GM12864 (cell line): ENCODE data around the gene SPATS2.

ENCODE experiments used
- DNase-seq: peaks from one replicate; pipeline ENCODE4 v3.0.0-alpha.2; 2011; ENCODE audit warnings: low read depth
- H3K4me3 ChIP-seq: 2 replicates; pipeline ENCODE4 v1.5.1; 2011; ENCODE audit warnings: mild to moderate bottlenecking, low read depth, low read length, control low read depth
- TF ChIP-seq, protein P1 (sequence below): IDR thresholded peaks from 2 replicates; pipeline ENCODE4 v1.5.1; 2011; ENCODE audit warnings: low read depth, mild to moderate bottlenecking, moderate library complexity, low read length, control low read depth, inconsistent platforms; ENCODE audit errors: missing control alignments

Gene SPATS2

DNA sequence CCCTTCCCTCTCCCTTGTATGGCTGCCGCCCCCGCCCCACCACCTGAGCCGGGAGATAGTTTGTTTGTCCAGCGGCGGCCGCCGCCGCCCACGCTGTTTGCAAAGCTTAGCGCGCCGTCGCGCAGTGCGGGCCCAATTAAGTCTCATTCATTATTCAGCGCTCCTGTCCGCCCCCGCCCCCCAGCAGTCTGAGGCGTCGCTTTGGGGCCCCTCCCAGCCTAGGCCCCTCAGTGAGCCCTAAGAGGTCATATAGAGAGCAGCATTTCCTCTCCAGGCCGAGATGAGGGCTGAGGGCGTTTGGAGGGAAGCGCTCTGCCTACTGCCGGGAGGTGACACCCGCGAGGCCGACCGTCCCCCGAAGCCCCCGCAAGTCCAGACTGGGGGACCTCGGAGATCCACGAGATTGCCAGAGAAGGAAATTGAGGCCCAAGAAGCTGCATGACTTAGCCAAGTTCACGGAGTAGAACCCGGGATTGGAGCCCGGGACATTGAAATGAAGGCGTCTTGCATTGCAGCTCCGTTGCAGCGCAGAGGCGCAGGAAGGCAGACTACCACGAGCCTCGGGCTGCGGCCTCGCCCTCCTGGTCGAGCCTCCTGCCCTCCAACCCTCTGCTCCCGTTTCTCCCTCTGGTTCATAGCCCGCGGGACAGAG lies 20.5 kb upstream of the SPATS2 start, which contains the start of gene DNAJC22:
TSS of gene DNAJC22 (plus strand) at position 230 of the 652 bp plus-strand sequence. CDS start 1,985 bp downstream, outside the sequence.
- TF ChIP-seq, protein P1, sequence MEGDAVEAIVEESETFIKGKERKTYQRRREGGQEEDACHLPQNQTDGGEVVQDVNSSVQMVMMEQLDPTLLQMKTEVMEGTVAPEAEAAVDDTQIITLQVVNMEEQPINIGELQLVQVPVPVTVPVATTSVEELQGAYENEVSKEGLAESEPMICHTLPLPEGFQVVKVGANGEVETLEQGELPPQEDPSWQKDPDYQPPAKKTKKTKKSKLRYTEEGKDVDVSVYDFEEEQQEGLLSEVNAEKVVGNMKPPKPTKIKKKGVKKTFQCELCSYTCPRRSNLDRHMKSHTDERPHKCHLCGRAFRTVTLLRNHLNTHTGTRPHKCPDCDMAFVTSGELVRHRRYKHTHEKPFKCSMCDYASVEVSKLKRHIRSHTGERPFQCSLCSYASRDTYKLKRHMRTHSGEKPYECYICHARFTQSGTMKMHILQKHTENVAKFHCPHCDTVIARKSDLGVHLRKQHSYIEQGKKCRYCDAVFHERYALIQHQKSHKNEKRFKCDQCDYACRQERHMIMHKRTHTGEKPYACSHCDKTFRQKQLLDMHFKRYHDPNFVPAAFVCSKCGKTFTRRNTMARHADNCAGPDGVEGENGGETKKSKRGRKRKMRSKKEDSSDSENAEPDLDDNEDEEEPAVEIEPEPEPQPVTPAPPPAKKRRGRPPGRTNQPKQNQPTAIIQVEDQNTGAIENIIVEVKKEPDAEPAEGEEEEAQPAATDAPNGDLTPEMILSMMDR, result no peak
- H3K4me3 ChIP-seq, result peak within 1 kb of the TSS; percentile 32
- DNase-seq, result no peak

DNA sequence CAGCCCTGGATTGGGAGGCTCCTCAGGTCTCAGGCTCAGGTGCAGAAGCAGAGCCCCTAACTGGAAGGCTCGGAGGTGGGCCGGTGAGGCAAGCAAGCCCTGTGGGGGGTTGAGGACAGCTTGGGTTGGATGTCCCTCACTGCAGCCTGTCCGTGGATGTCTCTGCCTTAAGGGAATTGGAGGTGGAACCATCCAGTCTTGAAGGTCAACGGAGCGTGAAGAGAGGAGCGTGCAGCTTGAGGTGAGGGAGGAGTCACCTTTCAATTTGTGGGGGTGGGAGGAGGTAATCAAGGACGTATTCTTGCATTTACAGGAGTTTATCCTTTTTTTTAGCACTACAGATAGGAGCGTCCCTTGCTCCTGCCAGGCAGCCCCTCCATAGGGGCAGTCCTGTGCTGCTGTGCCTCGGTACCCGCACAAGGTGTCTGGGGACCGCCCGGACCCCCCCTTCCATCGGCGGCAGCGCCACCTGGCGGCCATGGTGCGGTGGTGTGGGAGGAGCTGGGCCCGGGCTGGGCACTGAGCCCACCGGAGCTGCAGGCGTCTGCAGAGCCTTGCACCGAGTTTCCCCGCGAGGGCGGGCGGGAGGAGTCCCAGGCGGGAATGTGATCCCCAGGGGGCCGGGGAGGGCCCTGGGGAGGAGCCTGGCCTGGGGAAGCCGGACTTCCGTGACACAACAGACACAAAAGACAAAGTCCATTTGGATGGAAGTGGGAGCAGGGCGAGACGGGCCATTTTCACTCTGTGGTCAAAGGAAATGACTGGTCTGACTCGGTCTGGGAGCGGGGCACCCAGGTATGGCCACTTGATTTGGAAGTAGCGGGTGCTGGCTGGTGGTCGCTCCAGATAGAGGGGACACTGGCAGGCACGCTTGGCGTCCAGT lies 19.7 kb upstream of the SPATS2 start:
- DNase-seq, result no peak
- peak overlapping the region; percentile 11 for H3K4me3 ChIP-seq
- TF ChIP-seq, protein P1, result peak; percentile 92

DNA sequence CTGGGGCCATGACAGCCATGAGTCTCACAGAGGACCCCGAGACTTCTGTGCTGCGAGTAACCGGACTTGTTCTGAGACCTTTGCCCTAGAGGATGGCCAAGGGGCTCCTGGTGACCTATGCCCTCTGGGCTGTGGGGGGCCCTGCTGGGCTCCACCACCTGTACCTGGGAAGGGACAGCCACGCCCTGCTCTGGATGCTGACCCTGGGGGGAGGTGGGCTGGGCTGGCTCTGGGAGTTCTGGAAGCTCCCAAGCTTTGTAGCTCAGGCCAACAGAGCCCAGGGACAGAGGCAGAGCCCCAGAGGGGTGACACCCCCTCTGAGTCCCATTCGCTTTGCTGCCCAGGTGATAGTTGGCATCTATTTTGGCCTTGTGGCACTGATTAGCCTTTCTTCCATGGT lies 18.5 kb upstream of the SPATS2 start:
- no peak overlapping the region for H3K4me3 ChIP-seq
- DNase-seq, result no peak
- TF ChIP-seq, protein P1, result no peak

DNA sequence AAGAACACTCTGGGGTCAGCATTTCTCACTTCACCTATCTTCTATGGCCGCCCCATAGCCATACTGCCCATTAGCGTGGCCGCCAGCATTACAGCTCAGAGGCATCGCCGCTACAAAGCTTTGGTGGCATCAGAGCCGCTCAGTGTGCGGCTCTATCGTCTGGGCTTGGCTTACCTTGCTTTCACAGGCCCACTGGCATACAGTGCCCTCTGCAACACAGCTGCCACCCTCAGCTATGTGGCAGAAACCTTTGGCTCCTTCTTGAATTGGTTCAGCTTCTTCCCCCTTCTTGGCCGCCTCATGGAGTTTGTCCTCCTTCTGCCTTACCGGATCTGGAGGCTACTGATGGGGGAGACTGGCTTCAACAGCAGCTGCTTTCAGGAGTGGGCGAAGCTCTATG lies 18.0 kb upstream of the SPATS2 start:
- TF ChIP-seq, protein P1, result no peak
- DNase-seq, result no peak
- no peak overlapping the region for H3K4me3 ChIP-seq

DNA sequence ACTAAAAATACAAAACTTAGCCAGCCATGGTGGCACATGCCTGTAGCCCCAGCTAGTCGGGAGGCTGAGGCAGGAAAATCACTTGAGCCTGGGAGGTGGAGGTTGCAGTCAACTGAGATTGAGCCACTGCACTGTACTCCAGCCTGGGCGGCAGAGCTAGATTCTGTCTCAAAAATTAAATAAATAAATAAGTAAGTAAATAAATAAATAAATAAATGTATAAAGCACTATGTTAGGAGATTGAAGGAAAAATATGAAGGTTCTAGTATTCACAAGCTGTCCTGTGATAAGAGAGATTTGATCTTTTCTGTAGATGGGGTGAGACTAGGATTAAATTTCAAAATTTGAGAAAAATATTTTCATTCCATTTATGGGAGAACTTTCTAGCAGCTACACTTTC lies 14.9 kb upstream of the SPATS2 start:
- TF ChIP-seq, protein P1, result no peak
- DNase-seq, result no peak
- H3K4me3 ChIP-seq, result no peak overlapping the region

DNA sequence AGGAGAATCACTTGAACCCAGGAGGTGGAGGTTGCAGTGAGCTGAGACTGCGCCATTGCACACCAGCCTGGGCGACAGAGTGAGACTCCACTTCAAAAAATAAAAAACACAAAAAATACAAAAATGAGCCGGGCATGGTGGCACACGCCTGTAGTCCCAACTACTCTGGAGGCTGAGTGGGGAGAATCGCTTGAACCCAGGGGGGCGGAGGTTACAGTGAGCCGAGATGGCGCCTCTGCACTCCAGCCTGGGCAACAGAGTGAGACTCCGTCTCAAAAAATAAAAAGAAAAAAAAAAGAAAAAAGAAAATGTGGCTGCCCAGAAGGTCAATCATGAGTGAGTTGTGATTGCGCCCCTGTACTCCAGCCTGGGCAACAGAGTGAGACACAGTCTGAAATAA lies 11.3 kb upstream of the SPATS2 start:
- H3K4me3 ChIP-seq, result no peak overlapping the region
- TF ChIP-seq, protein P1, result no peak
- DNase-seq, result no peak
